Keratinocyte (primary cell): Measurements from ENCODE around the gene MINDY4. TPM values are rescaled to one million over a fixed set of nuclear protein-coding genes. Genes with fewer than 3 reads are reported as not detected.

ENCODE experiments used
- DNase-seq: peaks from one replicate; pipeline ENCODE4 v3.0.0-alpha.2; 2011; ENCODE audit warnings: low read depth, missing footprints, low spot score
- FAIRE-seq: peaks from 2 replicates; lab custom pipeline; 2011; peaks lifted over from hg19 to GRCh38; lab: Jason Lieb, UNC
- H2AFZ ChIP-seq: 2 replicates; pipeline ENCODE4 v1.6.0; 2012; ENCODE audit warnings: low read length, control low read depth, inconsistent platforms; ENCODE audit not compliant: control insufficient read depth
- H3K27ac ChIP-seq: 2 replicates; pipeline ENCODE4 v1.5.1; 2011; ENCODE audit warnings: low read length; ENCODE audit not compliant: control insufficient read depth, insufficient read depth
- H3K27me3 ChIP-seq: 3 replicates; pipeline ENCODE4 v1.6.0; 2011; ENCODE audit warnings: low read length; ENCODE audit not compliant: control insufficient read depth, insufficient read depth; ENCODE audit errors: extremely low read depth
- H3K36me3 ChIP-seq, 2 experiments: 2 replicates in 1 of 2; 3 replicates in 1 of 2; pipeline ENCODE4 v1.5.1; 2011; ENCODE audit warnings: low read length in 2 of 2, mild to moderate bottlenecking in 1 of 2; ENCODE audit not compliant: control insufficient read depth in 2 of 2, insufficient read depth in 2 of 2; ENCODE audit errors: extremely low read depth in 1 of 2
- H3K4me1 ChIP-seq: 3 replicates; pipeline ENCODE4 v1.5.1; 2011; ENCODE audit warnings: low read length; ENCODE audit not compliant: control insufficient read depth, insufficient read depth; ENCODE audit errors: extremely low read depth
- H3K4me2 ChIP-seq: 3 replicates; pipeline ENCODE4 v1.6.0; 2011; ENCODE audit warnings: low read depth, low read length; ENCODE audit not compliant: control insufficient read depth, insufficient read depth; ENCODE audit errors: extremely low read depth
- H3K4me3 ChIP-seq, 3 experiments: fragments of 200-600 bp in 1 of 3; sonication (generic) in 1 of 3; 2 replicates in 2 of 3; 3 replicates in 1 of 3; pipeline ENCODE4 v1.5.1; 2011 to 2016; ENCODE audit warnings: low read length in 3 of 3, mild to moderate bottlenecking in 3 of 3, control low read depth in 2 of 3, inconsistent platforms in 1 of 3, low read depth in 1 of 3, mixed read lengths in 1 of 3, mixed run types in 1 of 3, moderate library complexity in 1 of 3; ENCODE audit not compliant: control insufficient read depth in 2 of 3, insufficient read depth in 2 of 3; ENCODE audit errors: extremely low read depth in 1 of 3
- H3K79me2 ChIP-seq: 2 replicates; pipeline ENCODE4 v1.6.0; 2012; ENCODE audit warnings: low read length; ENCODE audit not compliant: control insufficient read depth, insufficient read depth
- H3K9ac ChIP-seq: 3 replicates; pipeline ENCODE4 v1.6.0; 2011; ENCODE audit warnings: low read length; ENCODE audit not compliant: control insufficient read depth, insufficient read depth; ENCODE audit errors: extremely low read depth
- H3K9me1 ChIP-seq: 3 replicates; pipeline ENCODE4 v1.6.0; 2011; ENCODE audit warnings: low read length; ENCODE audit not compliant: control insufficient read depth, insufficient read depth; ENCODE audit errors: extremely low read depth
- H3K9me3 ChIP-seq: 2 replicates; pipeline ENCODE4 v1.5.1; 2012; ENCODE audit warnings: low read depth, low read length; ENCODE audit not compliant: control insufficient read depth
- H4K20me1 ChIP-seq: 3 replicates; pipeline ENCODE4 v1.6.0; 2011; ENCODE audit warnings: low read length; ENCODE audit not compliant: control insufficient read depth, insufficient read depth; ENCODE audit errors: extremely low read depth
- CTCF ChIP-seq, 3 experiments: IDR thresholded peaks in 1 of 3; conservative IDR thresholded peaks in 1 of 3; optimal IDR thresholded peaks in 1 of 3; 2 replicates in 2 of 3; 3 replicates in 1 of 3; pipeline versions ENCODE3 to v1.5.1; 2011; ENCODE audit warnings: low read length in 3 of 3, mild to moderate bottlenecking in 3 of 3, moderate library complexity in 2 of 3, control low read depth in 1 of 3, inconsistent platforms in 1 of 3; ENCODE audit not compliant: insufficient read depth in 2 of 3; ENCODE audit errors: extremely low read depth in 1 of 3
- EZH2 ChIP-seq: IDR thresholded peaks from one replicate; pipeline ENCODE4 v1.6.1; 2012; ENCODE audit warnings: inconsistent platforms, mild to moderate bottlenecking, low read length, moderate library complexity
- dilution Hi-C: fragments of 300-500 bp; cut with MboI; formaldehyde crosslinking; loops from one replicate; pipeline ENCODE4 v1.7.0; 2020; ENCODE audit warnings: low sequenced_read_pairs; ENCODE audit not compliant: extremely low pct_ligation_motif_present
- polyA plus RNA-seq, 5 experiments: library from polyadenylated mRNA; depleted of rRNA in 3 of 5; stranded (reverse) in 3 of 5; stranded (forward) in 1 of 5; unstranded in 1 of 5; fragments of >200 nt; gene quantifications; 1 replicate in 1 of 5; 2 replicates in 3 of 5; 3 replicates in 1 of 5; pipeline versions ENCODE4 v1.2.1 to v1.2.3, GENCODE V29; 2011 to 2012; ENCODE audit warnings: missing spikeins in 2 of 5, low read depth in 1 of 5, low replicate concordance in 1 of 5

Gene MINDY4
- polyA plus RNA-seq, 1 donor (not counting 4 experiments of a cell fraction or from before 2014, with no cell fraction given), result 1.5 TPM

GRCh38 chr7:30790356-30790755 is 19.1 kb downstream of the MINDY4 start:
- Histone ChIP-seq H3K36me3 (no peaks in the 10 kb centered on the region), H4K20me1 (no peaks in the 10 kb centered on the region), H3K9me1 (no peaks in the 10 kb centered on the region), H3K4me2 (no peak overlapping the region), H3K27me3 (no peaks in the 10 kb centered on the region), H3K9ac (no peak overlapping the region), H3K4me3 (no peak overlapping the region), H3K9me3 (no peaks in the 10 kb centered on the region), H3K79me2 (no peaks in the 10 kb centered on the region), H2AFZ (no peak overlapping the region), H3K4me1 (peaks cover 14% of the 10 kb centered on the region), H3K27ac (no peak overlapping the region)
- TF ChIP-seq EZH2 (no peak), CTCF (optimal IDR thresholded peaks at IDR 0.05 in 1 of 3, IDR thresholded peaks at IDR 0.05 in 1 of 3, conservative IDR thresholded peaks at IDR 0.05 in 1 of 3; ENCODE audit: extremely low read depth in 1 of 3, insufficient read depth in 2 of 3, low read length in 3 of 3) (no peak)
- dilution Hi-C loops, result no loop called here
- no peak for DNase-seq
- FAIRE-seq, result no peak

- Histone ChIP-seq H3K27ac (no peak overlapping the region), H3K4me1 (peaks cover 22% of the 10 kb centered on the region), H3K4me3 (no peak overlapping the region), H3K36me3 (no peaks in the 10 kb centered on the region), H3K9me1 (no peaks in the 10 kb centered on the region), H4K20me1 (no peaks in the 10 kb centered on the region), H3K4me2 (no peak overlapping the region), H3K9me3 (no peaks in the 10 kb centered on the region), H3K79me2 (no peaks in the 10 kb centered on the region), H3K27me3 (no peaks in the 10 kb centered on the region), H3K9ac (no peak overlapping the region), H2AFZ (no peak overlapping the region)
- FAIRE-seq (no peak), DNase-seq (no peak)
- dilution Hi-C loops, result no loop called here
- TF ChIP-seq CTCF (optimal IDR thresholded peaks at IDR 0.05 in 1 of 3, IDR thresholded peaks at IDR 0.05 in 1 of 3, conservative IDR thresholded peaks at IDR 0.05 in 1 of 3; ENCODE audit: extremely low read depth in 1 of 3, insufficient read depth in 2 of 3, low read length in 3 of 3) (no peak), EZH2 (no peak)
Observed at GRCh38 chr7:30791114-30791513, 19.9 kb downstream of the MINDY4 start.
